Testis (tissue), 3 donors: ENCODE results near the gene CLEC4D. TPM values are rescaled to one million over a fixed set of nuclear protein-coding genes. Genes with fewer than 3 reads are reported as not detected.

Experiments
- DNase-seq: peaks from one replicate; pipeline ENCODE4 v3.0.0-alpha.2; 2019
- H3K27ac ChIP-seq, 2 donors: fragments of 200-600 bp; sonication (generic); one replicate each; pipeline ENCODE4 v1.5.1; 2019
- H3K27me3 ChIP-seq: fragments of 200-600 bp; sonication (generic); one replicate; pipeline ENCODE4 v1.5.1; 2019
- H3K36me3 ChIP-seq: fragments of 200-600 bp; sonication (generic); one replicate; pipeline ENCODE4 v1.5.1; 2017; ENCODE audit warnings: low read depth; ENCODE audit errors: missing control alignments
- H3K4me1 ChIP-seq: fragments of 200-600 bp; sonication (generic); one replicate; pipeline ENCODE4 v1.5.1; 2019
- H3K4me3 ChIP-seq, 2 donors: fragments of 200-600 bp; sonication (generic); one replicate each; pipeline ENCODE4 v1.5.1; 2017 to 2019
- H3K9me3 ChIP-seq: fragments of 200-600 bp; sonication (generic); one replicate; pipeline ENCODE4 v1.5.1; 2017
- CTCF ChIP-seq, 3 experiments: fragments of 450-650 bp in 2 of 3; fragments of 200-600 bp in 1 of 3; sonication (generic) in 1 of 3; IDR thresholded peaks; one replicate each; pipeline ENCODE4 v1.5.1; 2016 to 2019; ENCODE audit warnings: antibody characterized with exemption in 3 of 3, mild to moderate bottlenecking in 2 of 3, moderate library complexity in 1 of 3
- POLR2A ChIP-seq: fragments of 450-650 bp; IDR thresholded peaks from one replicate; pipeline ENCODE4 v1.6.1; 2017; ENCODE audit warnings: antibody characterized with exemption, mild to moderate bottlenecking, moderate library complexity
- WGBS, 2 donors: methylation state at CpG; one replicate each; pipeline ENCODE4 v1.1.5; 2018; 5-methylcytosine and 5-hydroxymethylcytosine counted together
- intact Hi-C: fragments of 100-400 bp; cut with DNase I; formaldehyde crosslinking; loops from one replicate; pipeline ENCODE4 v1.15.1; 2023; ENCODE audit warnings: low total_unique reads
- polyA plus RNA-seq: library from polyadenylated mRNA; stranded (reverse); fragments of 350-450 nt; fragmentation: Illumina TruSeq; extraction: RNeasy Lipid Tissue Mini Kit (QIAGEN cat#74804); gene quantifications from one replicate; pipeline ENCODE4 v1.2.3, GENCODE V29; 2014; ENCODE audit warnings: low read depth, low replicate concordance; ENCODE audit not compliant: insufficient read depth
- total RNA-seq, 2 donors: library from RNA; depleted of rRNA; stranded (reverse); fragments of >200 nt; gene quantifications; one replicate each; pipeline ENCODE4 v1.2.3, GENCODE V29; 2016

Gene CLEC4D
- total and polyA plus RNA-seq, 3 donors from 2014 or later = 0.31 TPM; not detected in 1

- WGBS, 2 donors = 0 to 1% methylated on average over 3 of the region's 3 CpGs
- peak; percentile 81 for DNase-seq
Observed at GRCh38 chr12:8544295-8544694, 31.0 kb downstream of the CLEC4D start.

GRCh38 chr12:8546591-8546990 is 33.3 kb downstream of the CLEC4D start:
- intact Hi-C loops = no loop called here
- H3K9me3 ChIP-seq = no peaks in the 10 kb centered on the region
- no peak overlapping the region for H3K27ac ChIP-seq
- WGBS, 2 donors = 83 to 84% methylated on average over 3 of the region's 3 CpGs
- no peaks in the 10 kb centered on the region for H3K36me3 ChIP-seq
- DNase-seq = no peak
- no peak overlapping the region for H3K4me3 ChIP-seq
- TF ChIP-seq POLR2A = no peak
- TF ChIP-seq CTCF (IDR thresholded peaks at IDR 0.05) = no peak
- no peaks in the 10 kb centered on the region for H3K4me1 ChIP-seq
- no peaks in the 10 kb centered on the region for H3K27me3 ChIP-seq

More at GRCh38 chr12:8544295-8544694, 31.0 kb downstream of the CLEC4D start:
- intact Hi-C loops = no loop called here
- Histone ChIP-seq H3K9me3 (no peaks in the 10 kb centered on the region), H3K36me3 (no peaks in the 10 kb centered on the region), H3K4me1 (no peaks in the 10 kb centered on the region), H3K4me3 (no peak overlapping the region), H3K27me3 (no peaks in the 10 kb centered on the region), H3K27ac (no peak overlapping the region)
- no peak for TF ChIP-seq POLR2A
- TF ChIP-seq CTCF (IDR thresholded peaks at IDR 0.05) = peak; percentile 62 to 96 (median 78)

- no peaks in the 10 kb centered on the region for H3K9me3 ChIP-seq
- no peak for TF ChIP-seq CTCF (IDR thresholded peaks at IDR 0.05)
- no peak for TF ChIP-seq POLR2A
- no peak for DNase-seq
- H3K27ac ChIP-seq = no peak overlapping the region
- H3K4me3 ChIP-seq = no peak overlapping the region
- no peaks in the 10 kb centered on the region for H3K36me3 ChIP-seq
- 46 to 88% methylated on average over 2 of the region's 2 CpGs for WGBS, 2 donors
- no peaks in the 10 kb centered on the region for H3K27me3 ChIP-seq
- H3K4me1 ChIP-seq = no peaks in the 10 kb centered on the region
- intact Hi-C loops = no loop called here
Observed at GRCh38 chr12:8547645-8548044, 34.3 kb downstream of the CLEC4D start.

GRCh38 chr12:8548192-8548591 is 34.9 kb downstream of the CLEC4D start:
- WGBS, 2 donors = 86 to 93% methylated on average over 2 of the region's 2 CpGs
- TF ChIP-seq CTCF (IDR thresholded peaks at IDR 0.05) = no peak
- no peak for TF ChIP-seq POLR2A
- intact Hi-C loops = no loop called here

GRCh38 chr12:8549381-8549780 is 36.1 kb downstream of the CLEC4D start:
- H3K27ac ChIP-seq = no peak overlapping the region
- intact Hi-C loops = no loop called here
- TF ChIP-seq CTCF (IDR thresholded peaks at IDR 0.05) (no peak), POLR2A (no peak)
- H3K36me3 ChIP-seq = no peaks in the 10 kb centered on the region
- DNase-seq = no peak
- H3K4me1 ChIP-seq = no peaks in the 10 kb centered on the region
- no peak overlapping the region for H3K4me3 ChIP-seq
- H3K9me3 ChIP-seq = no peaks in the 10 kb centered on the region
- 92 to 95% methylated on average over 5 of the region's 5 CpGs for WGBS, 2 donors
- no peaks in the 10 kb centered on the region for H3K27me3 ChIP-seq

More at GRCh38 chr12:8548192-8548591, 34.9 kb downstream of the CLEC4D start:
- Histone ChIP-seq H3K9me3 (no peaks in the 10 kb centered on the region), H3K36me3 (no peaks in the 10 kb centered on the region), H3K4me1 (no peaks in the 10 kb centered on the region), H3K4me3 (no peak overlapping the region), H3K27me3 (no peaks in the 10 kb centered on the region), H3K27ac (no peak overlapping the region)
- DNase-seq = no peak
